ENCODE data around the gene MTARC2.

GRCh38 chr1:220811695-220812094 lies 63.6 kb downstream of the MTARC2 start:
- TF ChIP-seq POLR2AphosphoS5 (IDR thresholded peaks at IDR 0.05; ENCODE audit: low read depth, low read length) (no peak), MAX (IDR thresholded peaks at IDR 0.05; ENCODE audit: low read depth) (no peak), TAF1 (IDR thresholded peaks at IDR 0.05; ENCODE audit: borderline replicate concordance, low read depth, low read length) (no peak), CTCF (IDR thresholded peaks at IDR 0.05) (no peak)
